GM21390 (cell line): Measurements from ENCODE around the gene GPATCH2.
"Not testable (repeated sequence)": the region's sequence is repeated elsewhere in the genome, so short reads cannot be mapped to it uniquely, and the experiment has no call there.

Experiments
- ATAC-seq: cut with Tn5 transposase; IDR thresholded peaks from one replicate; pipeline ENCODE4 v1.9.1; 2021; ENCODE audit not compliant: unreplicated experiment

GPATCH2 gene

GRCh38 chr1:217453816-217454215 lies 177.1 kb downstream of the GPATCH2 start:
- no peak for ATAC-seq

GRCh38 chr1:217449370-217449769 lies 181.5 kb downstream of the GPATCH2 start:
- ATAC-seq, result no peak

GRCh38 chr1:217443845-217444244 lies 187.0 kb downstream of the GPATCH2 start:
- ATAC-seq, result no peak

- ATAC-seq, result no peak
Measured at GRCh38 chr1:217437376-217437775, 193.5 kb downstream of the GPATCH2 start.

- no peak for ATAC-seq
Measured at GRCh38 chr1:217435204-217435603, 195.7 kb downstream of the GPATCH2 start.

GRCh38 chr1:217433664-217434063 lies 197.2 kb downstream of the GPATCH2 start:
- ATAC-seq, result no peak

GRCh38 chr1:217432339-217432738 lies 198.6 kb downstream of the GPATCH2 start:
- no peak for ATAC-seq

- ATAC-seq, result no peak
Measured at GRCh38 chr1:217431395-217431794, 199.5 kb downstream of the GPATCH2 start.

- no peak for ATAC-seq
Measured at GRCh38 chr1:217425422-217425821, 205.5 kb downstream of the GPATCH2 start.

- ATAC-seq, result no peak
Measured at GRCh38 chr1:217419194-217419551, 211.7 kb downstream of the GPATCH2 start.

GRCh38 chr1:217418269-217419193 lies 212.4 kb downstream of the GPATCH2 start:
- ATAC-seq, result no peak

GRCh38 chr1:217417363-217417762 lies 213.5 kb downstream of the GPATCH2 start:
- ATAC-seq, result no peak

- no peak for ATAC-seq
Measured at GRCh38 chr1:217407534-217408001, 223.3 kb downstream of the GPATCH2 start.

GRCh38 chr1:217403026-217403720 lies 227.7 kb downstream of the GPATCH2 start:
- no peak for ATAC-seq

- no peak for ATAC-seq
Measured at GRCh38 chr1:217402301-217402700, 228.6 kb downstream of the GPATCH2 start.

GRCh38 chr1:217393896-217394295 lies 237.0 kb downstream of the GPATCH2 start:
- ATAC-seq, result no peak

GRCh38 chr1:217392441-217392840 lies 238.4 kb downstream of the GPATCH2 start:
- ATAC-seq, result no peak

GRCh38 chr1:217389895-217390294 lies 241.0 kb downstream of the GPATCH2 start:
- ATAC-seq, result no peak

GRCh38 chr1:217388522-217389065 lies 242.3 kb downstream of the GPATCH2 start:
- ATAC-seq, result no peak

GRCh38 chr1:217381773-217382172 lies 249.1 kb downstream of the GPATCH2 start:
- ATAC-seq, result not testable (repeated sequence)

GRCh38 chr1:217379804-217380203 lies 251.1 kb downstream of the GPATCH2 start:
- not testable (repeated sequence) for ATAC-seq

- no peak for ATAC-seq
Measured at GRCh38 chr1:217379336-217379735, 251.6 kb downstream of the GPATCH2 start.
